ENCODE measurements around the gene PPFIA3.
A peak's percentile ranks its signal among the peaks of the same experiment; 100 is the strongest.
"Not testable (repeated sequence)": the region's sequence is repeated elsewhere in the genome, so short reads cannot be mapped to it uniquely, and the experiment has no call there.

Gene PPFIA3

GRCh38 chr19:49119411-49120324 is at the start of gene PPFIA3:
Gene PPFIA3, plus strand, starts transcription at chr19:49119544. Its CDS starts 8,330 bp downstream, at chr19:49127874.
- no peak for ATAC-seq

GRCh38 chr19:49070416-49070815 is 48.9 kb upstream of the PPFIA3 start:
- ATAC-seq, result no peak

GRCh38 chr19:49071860-49072547 is 47.3 kb upstream of the PPFIA3 start:
- peak in 1 of 2 donors; percentile 13 for ATAC-seq

GRCh38 chr19:49073514-49074378 is 45.6 kb upstream of the PPFIA3 start:
- ATAC-seq, result no peak

- not testable (repeated sequence) for ATAC-seq
These were observed 44.5 kb upstream of the PPFIA3 start for GRCh38 chr19:49074869-49075268.

- no peak for ATAC-seq
These were observed 39.0 kb upstream of the PPFIA3 start for GRCh38 chr19:49080392-49080791.

GRCh38 chr19:49081273-49081672 is 38.1 kb upstream of the PPFIA3 start:
- no peak for ATAC-seq

GRCh38 chr19:49084206-49085019 is 34.9 kb upstream of the PPFIA3 start:
- no peak for ATAC-seq

- ATAC-seq, result peak; percentile 94
These were observed 34.1 kb upstream of the PPFIA3 start, which contains the start of gene SNRNP70 for GRCh38 chr19:49085020-49085867. Gene SNRNP70, plus strand, starts transcription at chr19:49085451. Its CDS starts 964 bp downstream, at chr19:49086415.

GRCh38 chr19:49085868-49086232 is 33.5 kb upstream of the PPFIA3 start:
- no peak for ATAC-seq

- no peak for ATAC-seq
These were observed 33.0 kb upstream of the PPFIA3 start for GRCh38 chr19:49086296-49086695.

GRCh38 chr19:49091391-49092038 is 27.8 kb upstream of the PPFIA3 start:
- no peak for ATAC-seq

- no peak for ATAC-seq
These were observed 26.7 kb upstream of the PPFIA3 start for GRCh38 chr19:49092686-49093085.

- ATAC-seq, result no peak
These were observed 24.6 kb upstream of the PPFIA3 start for GRCh38 chr19:49094505-49095482.

GRCh38 chr19:49097453-49098288 is 21.7 kb upstream of the PPFIA3 start:
- ATAC-seq, result peak; percentile 67 to 81

- ATAC-seq, result no peak
These were observed 20.5 kb upstream of the PPFIA3 start for GRCh38 chr19:49098795-49099194.

- no peak for ATAC-seq
These were observed 18.2 kb upstream of the PPFIA3 start for GRCh38 chr19:49101160-49101559.

GRCh38 chr19:49102303-49102702 is 17.0 kb upstream of the PPFIA3 start:
- no peak for ATAC-seq

Measured in activated CD4-positive, CD25-positive, alpha-beta regulatory T cell treated with anti-CD3 and anti-CD28 coated beads, Interleukin-2, amount 50 U/mL, for 24 hours (primary cell).